ENCODE data around the gene SVIL.
"Not testable (repeated sequence)": the region's sequence is repeated elsewhere in the genome, so short reads cannot be mapped to it uniquely, and the experiment has no call there.

DNA sequence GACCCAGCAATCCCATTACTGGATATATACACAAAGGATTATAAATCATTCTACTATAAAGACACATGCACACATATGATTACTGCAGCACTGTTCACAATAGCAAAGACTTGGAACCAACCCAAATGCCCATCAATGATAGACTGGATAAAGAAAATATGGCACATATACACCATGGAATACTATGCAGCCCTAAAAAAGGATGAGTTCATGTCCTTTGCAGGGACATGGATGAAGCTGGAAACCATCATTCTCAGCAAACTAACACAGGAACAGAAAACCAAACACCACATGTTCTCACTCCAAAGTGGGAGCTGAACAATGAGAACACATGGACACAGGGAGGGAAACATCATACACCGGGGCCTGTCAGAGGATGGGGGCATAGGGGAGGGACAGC, 20.5 kb downstream of the SVIL start:
- TF ChIP-seq EZH2 (IDR thresholded peaks at IDR 0.05); POLR2AphosphoS5 (IDR thresholded peaks at IDR 0.05; ENCODE audit: borderline replicate concordance, low read depth, low read length): not testable (repeated sequence)
